Measurements from ENCODE around the gene SNTA1.
"Not testable (repeated sequence)": the region's sequence is repeated elsewhere in the genome, so short reads cannot be mapped to it uniquely, and the experiment has no call there.

Gene SNTA1

DNA sequence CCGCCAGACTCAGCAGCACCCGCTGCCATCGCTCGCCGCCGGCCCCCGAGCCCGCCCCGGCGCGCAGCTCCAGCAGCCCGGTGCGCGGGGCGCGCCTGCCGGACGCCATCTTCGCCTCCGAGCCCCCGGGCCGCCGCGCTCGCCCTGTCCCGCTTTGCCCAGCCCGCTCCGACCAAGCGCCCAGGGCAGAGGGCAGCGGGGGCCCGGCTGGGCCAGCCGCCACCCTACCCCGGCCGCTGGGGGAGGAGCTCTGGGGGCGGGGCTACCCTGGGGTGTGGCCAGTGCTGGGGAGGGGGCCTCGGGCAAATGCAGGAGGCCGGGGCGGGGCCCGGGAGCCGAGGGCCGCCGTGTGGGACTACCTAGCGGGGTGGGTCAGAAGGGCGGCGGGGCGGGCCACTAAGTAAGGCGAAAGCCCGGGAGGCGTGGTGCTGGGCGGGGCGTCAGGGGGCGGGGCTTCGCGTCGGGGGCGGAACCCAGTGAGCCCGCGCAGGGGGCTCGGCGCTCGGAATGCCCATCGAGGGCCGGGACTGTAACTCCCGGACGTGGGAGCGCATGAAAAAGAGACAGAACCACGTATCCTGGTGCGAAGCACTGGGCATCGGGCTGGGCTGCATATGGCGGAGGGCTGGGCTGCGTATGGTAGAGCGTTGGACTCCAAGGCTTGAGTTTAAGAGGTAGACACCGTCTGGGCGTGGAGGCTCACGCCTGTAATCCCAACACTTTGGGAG is at the start of gene SNTA1:
SNTA1 (minus strand) TSS at position 252 of the 728 bp plus-strand sequence; CDS start at position 109, 143 bp downstream.
- peak; percentile 82 for DNase-seq (ENCODE audit: low spot score)

DNA sequence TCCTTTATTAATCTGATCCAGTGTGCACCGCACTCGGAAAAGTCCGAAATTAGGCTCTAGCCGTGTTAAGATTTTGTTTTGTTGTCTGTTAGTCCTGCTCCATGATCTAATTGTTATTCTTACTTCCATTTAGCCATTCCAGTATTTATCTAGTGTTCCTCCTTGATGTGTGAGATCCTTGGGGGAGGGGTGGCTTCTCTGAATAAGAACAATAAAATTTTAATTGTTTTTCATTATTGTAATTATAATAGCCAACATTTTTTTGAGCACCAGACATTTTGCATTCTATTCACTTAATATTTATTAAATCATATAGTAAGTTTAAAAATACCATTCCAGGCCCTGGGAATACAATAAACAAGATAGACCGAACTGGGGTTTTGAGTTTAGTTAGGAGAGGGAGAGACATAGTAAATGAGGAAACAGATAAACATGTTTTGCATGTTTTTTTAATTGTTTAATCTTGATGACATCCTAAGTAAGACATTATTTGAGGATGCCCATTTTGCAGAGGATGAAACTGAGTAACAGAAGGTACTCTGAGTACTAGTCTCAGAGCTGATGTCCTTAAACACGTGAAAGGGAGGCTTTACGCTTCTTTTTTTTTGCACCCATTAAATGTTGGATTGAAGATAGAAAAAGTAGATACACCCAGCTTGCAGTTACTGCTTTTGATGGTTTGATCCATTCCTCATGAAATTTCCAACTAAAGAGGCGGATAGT is 47.5 kb upstream of the SNTA1 start:
- DNase-seq (ENCODE audit: low spot score) = no peak

DNA sequence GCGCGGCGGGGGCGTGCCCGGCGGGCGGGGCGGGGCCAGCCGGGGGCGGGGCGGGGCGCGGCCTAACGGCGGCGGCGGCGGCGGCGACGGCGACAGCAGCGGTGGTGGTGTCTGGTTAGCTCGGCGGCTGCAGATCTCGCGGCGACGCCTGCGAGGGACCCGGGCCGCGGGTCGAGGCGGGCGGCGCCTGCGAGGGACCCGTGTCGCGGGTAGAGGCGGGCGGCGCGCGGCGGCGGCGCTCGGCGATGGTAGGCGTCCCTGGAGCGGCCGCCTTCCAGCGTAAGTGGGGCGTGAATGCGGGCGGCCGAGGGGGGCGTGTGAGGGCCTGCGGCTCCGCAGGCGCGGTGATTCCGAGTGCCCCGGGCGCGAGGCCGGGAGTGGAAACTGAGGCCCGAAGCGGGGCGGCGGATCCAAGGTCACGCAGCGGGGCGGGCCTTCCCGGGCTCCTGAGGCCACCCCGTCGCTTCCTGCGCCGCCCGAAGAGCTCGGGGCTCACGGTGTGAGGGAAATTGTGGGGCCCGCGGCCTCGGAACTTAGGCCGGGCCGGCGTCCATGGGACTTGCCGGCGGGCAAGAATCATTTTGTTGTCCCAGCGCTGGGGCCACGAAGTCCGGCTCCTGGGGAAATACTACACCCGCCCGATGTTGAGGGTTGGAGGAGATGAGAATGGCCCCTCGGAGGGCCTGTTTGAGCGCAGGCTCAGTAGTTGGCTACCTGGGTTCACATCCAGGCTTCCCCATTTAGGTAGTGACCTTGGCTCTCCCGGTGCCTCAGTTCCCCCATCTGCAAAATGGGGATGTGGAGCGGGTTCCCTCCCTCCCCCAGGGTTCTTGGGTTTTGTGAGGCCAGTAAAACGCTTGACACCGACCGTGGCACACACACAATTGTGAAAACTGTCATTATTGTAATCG is 46.7 kb upstream of the SNTA1 start, which contains the start of gene CBFA2T2:
CBFA2T2 (plus strand) TSS at position 74 of the 911 bp plus-strand sequence; CDS start at position 246, 172 bp downstream.
- no peak for DNase-seq (ENCODE audit: low spot score)

DNA sequence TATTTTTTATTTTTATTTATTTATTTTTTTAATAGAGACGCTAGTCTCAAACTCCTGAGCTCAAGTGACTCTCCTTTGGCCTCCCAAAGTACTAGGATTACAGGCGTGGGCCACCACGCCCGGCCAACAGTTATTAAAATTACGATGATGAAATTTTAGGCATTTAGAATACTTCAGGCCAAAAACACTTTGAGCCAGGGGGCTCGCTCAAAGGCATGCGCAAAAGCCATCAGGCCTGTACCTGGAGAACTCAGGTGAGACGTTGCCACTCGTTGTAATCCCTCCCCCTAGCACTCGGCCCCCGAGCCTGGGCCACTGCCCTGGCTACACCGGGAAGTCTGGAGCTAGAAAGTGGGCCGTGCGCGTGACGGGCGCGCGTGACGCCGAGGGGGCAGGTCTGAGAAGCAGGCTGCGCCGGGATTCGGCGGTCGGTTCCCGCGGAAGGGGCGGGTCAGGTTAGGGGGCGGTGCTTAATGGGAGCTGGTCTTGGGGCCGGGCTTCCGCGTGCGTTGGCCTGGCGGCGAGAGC is 46.0 kb upstream of the SNTA1 start:
- DNase-seq (ENCODE audit: low spot score) = peak; percentile 98

DNA sequence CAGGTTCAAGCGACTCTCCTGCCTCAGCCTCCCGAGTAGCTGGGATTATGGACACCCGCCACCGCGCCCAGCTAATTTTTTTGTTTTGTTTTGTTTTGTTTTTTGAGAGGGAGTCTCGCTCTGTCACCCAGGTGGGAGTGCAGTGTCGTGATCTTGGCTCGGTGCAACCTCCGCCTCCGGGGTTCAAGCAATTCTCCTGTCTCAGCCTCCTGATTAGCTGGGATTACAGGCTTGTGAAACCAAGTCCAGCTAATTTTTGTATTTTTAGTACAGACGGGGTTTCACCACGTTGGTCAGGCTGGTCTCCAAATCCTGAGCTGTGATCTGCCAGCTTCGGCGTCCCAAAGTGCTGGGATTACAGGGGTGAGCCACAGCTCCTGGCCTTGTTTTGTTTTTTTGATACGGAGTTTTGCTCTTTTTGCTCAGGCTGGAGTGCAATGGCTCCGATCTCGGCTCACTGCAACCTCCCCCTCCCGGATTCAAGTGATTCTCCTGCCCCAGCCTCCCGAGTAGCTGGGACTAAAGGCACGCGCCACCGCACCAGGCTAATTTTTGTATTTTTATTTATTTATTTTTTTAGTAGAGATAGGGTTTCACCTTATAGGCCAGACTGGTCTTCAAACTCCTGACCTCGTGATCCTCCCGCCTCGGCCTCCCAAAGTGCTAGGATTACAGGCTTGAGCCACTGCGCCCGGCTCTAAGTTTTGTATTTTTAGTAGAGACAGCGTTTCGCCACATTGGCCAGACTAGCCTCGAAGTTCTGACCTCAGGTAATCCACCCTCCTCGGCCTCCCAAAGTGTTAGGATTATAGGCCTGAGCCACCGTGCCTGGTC is 45.3 kb upstream of the SNTA1 start:
- not testable (repeated sequence) for DNase-seq (ENCODE audit: low spot score)

DNA sequence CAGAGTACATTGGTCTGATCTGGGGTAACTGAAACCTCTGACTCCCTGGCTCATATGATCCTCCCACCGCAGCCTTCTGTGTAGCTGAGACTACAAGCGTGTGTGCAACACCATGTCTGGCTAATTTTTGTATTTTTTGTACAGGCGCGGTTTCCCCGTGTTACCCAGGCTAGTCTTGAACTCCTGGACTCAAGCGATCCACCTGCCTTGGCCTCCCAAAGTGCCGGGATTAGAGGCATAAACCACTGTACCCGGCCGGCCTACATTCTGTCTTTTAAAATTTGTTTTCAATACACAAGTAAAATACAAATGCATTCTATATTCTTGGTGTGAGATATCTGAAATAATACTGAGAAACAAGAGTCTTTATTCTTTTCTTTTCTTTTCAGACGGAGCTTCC is 44.6 kb upstream of the SNTA1 start:
- no peak for DNase-seq (ENCODE audit: low spot score)

DNA sequence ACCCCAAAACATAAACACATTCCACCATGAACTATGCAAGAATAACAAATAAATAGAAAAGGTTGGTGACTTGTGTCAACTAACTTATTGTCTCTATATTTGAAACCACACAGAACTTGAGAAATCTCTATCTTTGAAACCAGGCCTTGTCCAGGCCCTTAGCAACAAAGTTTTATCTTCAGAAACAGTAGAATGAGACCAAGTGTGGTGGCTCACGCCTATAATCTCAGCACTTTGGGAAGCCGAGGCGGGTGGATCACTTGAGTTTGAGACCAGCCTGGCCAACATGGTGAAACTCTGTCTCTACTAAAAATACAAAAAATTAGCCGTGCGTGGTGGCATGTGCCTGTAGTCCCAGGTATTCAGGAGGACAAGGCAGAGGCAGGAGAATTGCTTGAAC is 39.6 kb upstream of the SNTA1 start:
- not testable (repeated sequence) for DNase-seq (ENCODE audit: low spot score)

DNA sequence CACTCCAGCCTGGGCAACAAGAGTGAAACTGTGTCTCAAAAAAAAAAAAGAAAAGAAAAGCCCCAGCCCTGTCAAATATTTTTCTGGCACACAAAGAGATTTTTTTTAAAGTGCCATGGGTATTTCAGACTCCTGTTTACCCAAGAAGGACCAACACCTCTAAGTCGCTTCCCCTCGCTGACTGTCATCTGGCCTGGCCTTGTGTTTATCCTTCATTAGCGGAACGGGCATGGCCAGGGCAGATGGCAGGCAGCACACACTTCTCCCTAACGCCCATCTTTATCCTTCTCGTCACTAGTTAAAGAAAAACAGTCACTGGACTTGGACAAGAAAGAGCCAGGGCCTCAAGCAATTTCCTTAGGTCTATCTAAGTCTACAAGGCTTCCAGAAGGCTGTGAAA is 39.0 kb upstream of the SNTA1 start:
- no peak for DNase-seq (ENCODE audit: low spot score)

GRCh38 chr20:33481431-33481941 is 37.9 kb upstream of the SNTA1 start:
- no peak for DNase-seq (ENCODE audit: low spot score)

DNA sequence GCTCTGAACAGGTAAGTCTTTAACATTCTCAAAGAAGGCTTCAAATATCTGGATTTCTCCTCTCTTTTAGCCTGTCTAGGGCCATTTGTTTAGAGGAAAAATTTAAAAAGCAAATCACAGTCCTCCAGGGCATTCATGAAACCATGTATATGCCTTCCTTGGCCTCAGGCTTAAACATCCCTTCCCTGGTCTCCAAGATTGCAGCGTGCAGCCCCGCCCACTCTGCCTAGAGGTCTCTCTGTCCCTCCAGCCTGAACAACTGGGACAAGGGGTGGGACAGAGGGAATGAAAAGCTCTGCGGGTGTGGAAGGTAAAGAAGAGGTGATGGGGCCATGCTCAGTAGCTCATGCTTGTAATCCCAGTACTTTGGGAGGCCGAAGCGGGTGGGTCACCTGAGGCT is 36.5 kb upstream of the SNTA1 start:
- DNase-seq (ENCODE audit: low spot score) = no peak

- no peak for DNase-seq (ENCODE audit: low spot score)
These were observed 34.0 kb upstream of the SNTA1 start for GRCh38 chr20:33477386-33478234.

- DNase-seq (ENCODE audit: low spot score) = no peak
These were observed 32.0 kb upstream of the SNTA1 start for GRCh38 chr20:33475381-33476152.

DNA sequence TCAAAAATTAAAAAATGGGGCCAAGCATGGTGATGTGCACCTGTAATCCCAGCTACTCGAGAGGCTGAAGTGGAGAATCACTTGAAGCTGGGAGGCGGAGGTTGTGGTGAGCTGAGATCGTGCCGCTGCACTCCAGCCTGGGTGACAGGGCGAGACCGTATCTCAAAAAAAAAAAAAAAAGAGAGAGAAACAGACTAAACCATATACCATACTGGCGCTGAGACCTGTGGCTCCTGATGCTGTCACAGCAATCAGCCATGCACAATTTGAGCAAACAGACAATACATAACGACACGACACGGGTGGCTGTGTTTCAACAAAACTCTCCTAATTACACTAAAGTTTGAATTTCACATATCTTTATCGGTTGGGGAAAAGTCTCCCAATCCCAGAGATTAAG is 31.4 kb upstream of the SNTA1 start:
- no peak for DNase-seq (ENCODE audit: low spot score)

DNA sequence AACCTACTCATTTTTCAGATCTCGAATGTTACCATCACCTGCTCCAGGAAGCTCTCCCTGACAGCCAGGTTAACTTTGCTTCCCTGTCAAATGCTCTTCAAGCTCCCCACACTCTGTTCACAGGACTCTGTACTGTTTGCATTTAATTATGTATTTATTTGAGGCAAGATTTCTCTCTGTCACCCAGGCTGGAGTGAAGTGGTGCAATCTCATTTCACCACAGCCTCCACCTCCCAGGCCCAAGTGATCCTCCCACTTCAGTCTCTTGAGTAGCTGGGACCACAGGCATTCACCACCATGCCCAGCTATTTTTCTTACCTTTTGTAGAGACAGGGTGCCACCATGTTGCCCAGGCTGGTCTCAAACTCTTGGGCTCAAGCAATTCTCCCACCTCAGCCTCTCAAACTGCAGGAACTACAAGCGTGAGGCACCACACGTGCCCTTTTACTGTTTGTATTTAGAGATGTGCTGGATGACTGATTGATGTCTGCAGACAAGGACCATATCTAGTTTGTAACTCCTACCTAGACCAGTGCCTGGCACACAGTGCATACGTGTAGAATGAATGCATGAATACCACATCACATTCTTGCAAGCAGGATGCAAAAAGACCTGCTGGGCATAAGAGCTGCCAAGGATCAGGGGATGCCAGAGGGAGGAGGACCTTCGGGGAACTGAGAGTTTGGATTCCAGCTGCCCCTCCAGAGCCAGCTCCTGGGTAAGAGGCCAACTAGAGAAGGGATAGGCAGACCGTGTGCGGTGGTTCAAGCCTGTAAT is 30.7 kb upstream of the SNTA1 start:
- no peak for DNase-seq (ENCODE audit: low spot score)

DNA sequence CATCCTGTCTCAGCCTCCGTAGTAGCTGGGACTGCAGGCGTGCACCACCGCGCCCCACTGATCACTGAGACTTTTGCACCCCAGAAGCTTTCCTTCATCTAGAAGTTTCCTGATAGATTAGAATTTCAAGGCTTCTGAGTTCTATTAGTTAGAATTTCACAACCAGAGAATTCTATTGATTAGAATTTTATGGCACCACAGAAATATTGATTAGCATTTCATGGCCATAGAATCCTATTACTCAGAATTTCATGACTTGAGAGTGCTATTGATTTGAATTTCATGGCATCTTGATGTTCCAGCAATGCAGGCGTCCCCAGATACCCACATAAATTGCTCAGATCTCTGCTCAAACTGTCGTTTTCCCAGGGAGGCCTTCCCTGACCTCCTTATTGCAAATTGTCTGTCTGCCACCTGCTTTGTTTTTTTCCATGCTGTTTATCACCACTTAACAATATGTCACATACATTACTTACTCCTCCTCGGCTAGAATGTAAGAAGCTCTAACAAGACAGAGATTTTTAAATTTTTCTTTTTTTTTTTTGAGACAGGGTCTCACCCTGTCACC is 29.4 kb upstream of the SNTA1 start:
- DNase-seq (ENCODE audit: low spot score) = no peak

DNA sequence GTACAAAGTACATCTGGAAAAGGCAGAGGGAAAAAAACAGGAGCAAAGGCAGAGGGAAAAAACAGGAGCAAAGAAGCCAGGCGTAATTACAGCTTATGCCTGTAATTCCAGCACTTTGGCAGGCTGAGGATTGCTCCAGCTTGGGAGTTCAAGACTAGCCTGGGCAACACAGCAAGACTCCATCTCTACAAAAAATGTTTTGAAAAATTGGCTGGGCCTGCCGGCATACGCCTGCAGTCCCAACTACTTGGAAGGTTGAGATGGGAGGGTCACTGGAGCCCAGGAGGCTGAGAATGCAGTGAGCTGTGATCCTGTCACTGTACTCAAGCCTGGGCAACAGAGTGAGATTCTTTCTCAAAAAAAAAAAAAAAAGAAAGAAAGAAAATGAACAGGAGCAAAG is 27.3 kb upstream of the SNTA1 start:
- no peak for DNase-seq (ENCODE audit: low spot score)

DNA sequence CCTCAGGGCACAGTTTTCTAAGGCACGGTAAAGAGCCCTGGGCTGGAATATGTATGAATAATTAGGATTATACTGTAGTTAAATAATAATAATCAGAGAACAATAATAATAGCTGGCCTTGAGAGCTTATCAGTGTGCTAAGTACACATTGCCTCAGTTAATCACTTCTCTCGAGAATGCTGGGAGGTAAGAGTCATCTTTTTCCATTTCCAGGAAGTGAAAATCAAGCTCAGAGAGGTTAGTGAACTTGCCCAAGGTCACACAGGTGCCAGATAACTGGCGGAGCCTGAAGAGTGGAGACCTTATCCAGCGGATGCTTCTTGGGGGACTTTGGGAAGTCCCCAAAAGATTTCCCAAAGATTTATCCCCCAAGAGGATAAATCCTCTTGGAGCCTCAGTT is 26.9 kb upstream of the SNTA1 start:
- DNase-seq (ENCODE audit: low spot score) = no peak

DNA sequence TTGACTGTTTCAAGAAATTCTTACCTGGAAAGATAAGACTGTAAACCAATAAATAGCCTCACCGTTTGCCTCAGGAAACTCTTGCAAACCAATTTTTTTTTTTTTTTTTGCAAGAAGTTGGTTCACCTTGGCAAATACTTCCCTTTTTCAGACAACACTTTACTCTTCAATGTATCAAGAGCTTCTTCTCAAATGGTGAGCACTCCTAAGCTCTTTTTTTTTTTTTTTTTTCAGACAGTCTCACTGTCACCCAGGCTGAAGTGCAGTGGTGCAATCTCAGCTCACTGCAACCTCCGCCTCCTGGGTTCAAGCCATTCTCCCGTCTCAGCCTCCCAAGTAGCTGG is 22.7 kb upstream of the SNTA1 start:
- no peak for DNase-seq (ENCODE audit: low spot score)
